Measurements from ENCODE around the gene KCNJ6. TPM values are rescaled to one million over a fixed set of nuclear protein-coding genes. Genes with fewer than 3 reads are reported as not detected.

The KCNJ6 gene, protein sequence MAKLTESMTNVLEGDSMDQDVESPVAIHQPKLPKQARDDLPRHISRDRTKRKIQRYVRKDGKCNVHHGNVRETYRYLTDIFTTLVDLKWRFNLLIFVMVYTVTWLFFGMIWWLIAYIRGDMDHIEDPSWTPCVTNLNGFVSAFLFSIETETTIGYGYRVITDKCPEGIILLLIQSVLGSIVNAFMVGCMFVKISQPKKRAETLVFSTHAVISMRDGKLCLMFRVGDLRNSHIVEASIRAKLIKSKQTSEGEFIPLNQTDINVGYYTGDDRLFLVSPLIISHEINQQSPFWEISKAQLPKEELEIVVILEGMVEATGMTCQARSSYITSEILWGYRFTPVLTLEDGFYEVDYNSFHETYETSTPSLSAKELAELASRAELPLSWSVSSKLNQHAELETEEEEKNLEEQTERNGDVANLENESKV
- not detected for total RNA-seq
- not detected for polyA plus RNA-seq
- 0 to 0.08 (median 0) reads per million in 6 experiments for total RNA-seq

- Mint-ChIP-seq H3K4me3 (peak within 1 kb of the TSS in 3 of 10 donors; percentile 27 to 51 (median 40)), H3K9me3 (peaks cover 0 to 10% (median 2%) of the 10 kb centered on the region in 9 donors), H3K4me1 (peaks cover 6 to 14% (median 10%) of the 10 kb centered on the region in 4 donors), H3K27ac (peak within 1 kb of the TSS in 1 of 10 donors; percentile 70), H3K27me3 (peaks cover 46 to 94% (median 61%) of the 10 kb centered on the region in 5 donors), H3K36me3 (peaks cover 0 to 16% (median 6%) of the 10 kb centered on the region in 3 donors)
- POLR2A ChIA-PET, result no interaction called here
- ATAC-seq, result no peak
- DNase-seq, result no peak
Measured at GRCh38 chr21:37916310-37917051, at the start of gene KCNJ6. KCNJ6 (minus strand) TSS chr21:37916457; CDS start chr21:37840682, 75,775 bp downstream.

- DNase-seq (no peak), ATAC-seq (no peak)
- H3K36me3 Mint-ChIP-seq, result no peaks in the 10 kb centered on the region
- H3K4me1 Mint-ChIP-seq, result no peaks in the 10 kb centered on the region
- no peak overlapping the region for H3K27ac Mint-ChIP-seq
- H3K9me3 Mint-ChIP-seq, result no peaks in the 10 kb centered on the region
- H3K4me3 Mint-ChIP-seq, result no peak overlapping the region
- H3K27me3 Mint-ChIP-seq, result peaks cover 2 to 9% (median 7%) of the 10 kb centered on the region in 5 donors
- POLR2A ChIA-PET, result no interaction called here
Measured at GRCh38 chr21:37965088-37965805, 49.0 kb upstream of the KCNJ6 start.

- ATAC-seq (no peak), DNase-seq (no peak)
- POLR2A ChIA-PET, result no interaction called here
Measured at GRCh38 chr21:37958537-37958936, 42.3 kb upstream of the KCNJ6 start.

DNA sequence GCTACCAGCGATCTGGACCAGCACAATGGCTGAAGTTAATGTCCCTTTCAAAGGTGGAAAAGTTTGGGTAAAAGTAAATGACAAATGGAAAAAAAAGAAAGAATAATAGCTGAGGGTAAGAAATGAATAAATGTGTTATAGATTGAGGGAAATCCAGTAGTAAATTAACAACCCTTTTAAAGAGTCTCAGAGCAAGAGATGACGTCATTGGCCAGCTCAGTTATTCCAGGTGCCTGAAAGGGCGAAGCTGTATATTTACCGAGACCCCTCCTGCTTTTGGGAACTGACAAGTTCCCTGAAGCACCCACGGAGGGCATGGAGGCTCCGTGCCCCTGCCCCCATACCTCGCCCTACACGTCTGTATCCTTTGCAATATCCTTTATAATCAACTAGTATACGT, 40.5 kb upstream of the KCNJ6 start:
- Mint-ChIP-seq H3K4me3 (no peak overlapping the region), H3K27me3 (peaks cover 6 to 50% (median 22%) of the 10 kb centered on the region in 5 donors), H3K36me3 (no peaks in the 10 kb centered on the region), H3K27ac (no peak overlapping the region), H3K4me1 (no peaks in the 10 kb centered on the region), H3K9me3 (peaks cover 0 to 2% (median 0%) of the 10 kb centered on the region in 9 donors)
- POLR2A ChIA-PET, result no interaction called here
- DNase-seq (no peak), ATAC-seq (no peak)

More at GRCh38 chr21:37958537-37958936, 42.3 kb upstream of the KCNJ6 start:
- no peak overlapping the region for H3K4me3 Mint-ChIP-seq
- peaks cover 0 to 2% (median 0%) of the 10 kb centered on the region in 9 donors for H3K9me3 Mint-ChIP-seq
- no peak overlapping the region for H3K27ac Mint-ChIP-seq
- peaks cover 9 to 49% (median 24%) of the 10 kb centered on the region in 5 donors for H3K27me3 Mint-ChIP-seq
- H3K36me3 Mint-ChIP-seq, result no peaks in the 10 kb centered on the region
- no peaks in the 10 kb centered on the region for H3K4me1 Mint-ChIP-seq

GRCh38 chr21:37945036-37945435, 28.8 kb upstream of the KCNJ6 start:
- H3K4me1 Mint-ChIP-seq, result no peaks in the 10 kb centered on the region
- DNase-seq (no peak), ATAC-seq (no peak)
- H3K4me3 Mint-ChIP-seq, result no peak overlapping the region
- POLR2A ChIA-PET, result no interaction called here
- peaks cover 0 to 13% (median 2%) of the 10 kb centered on the region in 5 donors for H3K27me3 Mint-ChIP-seq
- no peaks in the 10 kb centered on the region for H3K36me3 Mint-ChIP-seq
- H3K9me3 Mint-ChIP-seq, result peaks cover 0 to 7% (median 3%) of the 10 kb centered on the region in 9 donors
- no peak overlapping the region for H3K27ac Mint-ChIP-seq

DNA sequence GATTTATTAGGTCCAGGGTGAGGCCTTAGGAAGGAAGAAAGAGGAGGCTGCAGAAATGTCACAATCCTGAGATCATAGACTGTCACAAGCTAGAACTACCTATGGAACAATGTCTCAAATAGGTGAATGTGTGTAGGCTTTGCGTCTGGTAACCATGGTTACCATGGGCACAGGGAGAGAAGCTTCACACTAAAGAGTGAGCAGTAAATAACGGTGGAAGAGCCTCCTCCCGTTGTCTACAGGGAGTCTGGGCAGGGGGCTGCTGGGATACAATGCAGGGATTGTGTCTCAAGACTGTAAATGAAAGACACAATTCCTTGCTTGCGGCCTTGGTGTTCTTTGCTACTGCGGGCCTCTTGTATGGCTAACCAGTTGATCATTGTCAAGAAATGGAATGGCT, 28.2 kb upstream of the KCNJ6 start:
- no peaks in the 10 kb centered on the region for H3K4me1 Mint-ChIP-seq
- peaks cover 0 to 13% (median 6%) of the 10 kb centered on the region in 9 donors for H3K9me3 Mint-ChIP-seq
- POLR2A ChIA-PET, result no interaction called here
- DNase-seq, result no peak
- ATAC-seq, result no peak
- no peak overlapping the region for H3K27ac Mint-ChIP-seq
- peaks cover 0 to 13% (median 2%) of the 10 kb centered on the region in 5 donors for H3K27me3 Mint-ChIP-seq
- no peak overlapping the region for H3K4me3 Mint-ChIP-seq
- H3K36me3 Mint-ChIP-seq, result peaks cover 0 to 5% (median 0%) of the 10 kb centered on the region in 3 donors

GRCh38 chr21:37940691-37941090, 24.4 kb upstream of the KCNJ6 start:
- H3K9me3 Mint-ChIP-seq, result peaks cover 0 to 25% (median 10%) of the 10 kb centered on the region in 9 donors
- DNase-seq (no peak), ATAC-seq (no peak)
- POLR2A ChIA-PET, result no interaction called here
- H3K36me3 Mint-ChIP-seq, result peaks cover 0 to 6% (median 0%) of the 10 kb centered on the region in 3 donors
- no peaks in the 10 kb centered on the region for H3K4me1 Mint-ChIP-seq
- H3K27me3 Mint-ChIP-seq, result peaks cover 0 to 15% (median 4%) of the 10 kb centered on the region in 5 donors
- H3K27ac Mint-ChIP-seq, result no peak overlapping the region
- no peak overlapping the region for H3K4me3 Mint-ChIP-seq

- peaks cover 0 to 25% (median 11%) of the 10 kb centered on the region in 9 donors for H3K9me3 Mint-ChIP-seq
- no peak for ATAC-seq
- H3K36me3 Mint-ChIP-seq, result peaks cover 0 to 6% (median 0%) of the 10 kb centered on the region in 3 donors
- no peak overlapping the region for H3K27ac Mint-ChIP-seq
- no peaks in the 10 kb centered on the region for H3K4me1 Mint-ChIP-seq
- POLR2A ChIA-PET, result no interaction called here
- peaks cover 0 to 17% (median 5%) of the 10 kb centered on the region in 5 donors for H3K27me3 Mint-ChIP-seq
- no peak overlapping the region for H3K4me3 Mint-ChIP-seq
- DNase-seq, result no peak
Measured at GRCh38 chr21:37939838-37940237, 23.6 kb upstream of the KCNJ6 start.

DNA sequence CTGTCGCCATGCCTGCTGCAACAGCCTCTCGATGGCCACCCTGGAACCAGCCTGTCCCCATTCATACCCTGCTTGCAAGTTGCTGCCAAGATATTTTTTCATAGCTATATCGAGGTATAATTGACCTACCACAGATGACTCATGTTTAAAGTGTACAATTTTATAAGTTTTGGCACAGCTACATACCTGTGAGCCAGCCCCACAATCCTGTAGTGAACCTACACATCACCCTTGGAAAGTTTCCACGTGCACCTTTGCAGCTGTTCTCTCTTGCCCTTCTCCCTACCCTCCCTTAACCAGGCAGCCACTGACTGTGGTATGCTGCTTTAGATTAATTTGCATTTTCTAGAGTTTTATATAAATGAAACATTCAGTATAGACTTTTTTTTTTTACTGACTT, 23.0 kb upstream of the KCNJ6 start:
- peaks cover 0 to 10% (median 0%) of the 10 kb centered on the region in 3 donors for H3K36me3 Mint-ChIP-seq
- ATAC-seq (no peak), DNase-seq (no peak)
- no peaks in the 10 kb centered on the region for H3K4me1 Mint-ChIP-seq
- POLR2A ChIA-PET, result no interaction called here
- peaks cover 0 to 30% (median 13%) of the 10 kb centered on the region in 9 donors for H3K9me3 Mint-ChIP-seq
- H3K27me3 Mint-ChIP-seq, result peaks cover 2 to 16% (median 5%) of the 10 kb centered on the region in 5 donors
- no peak overlapping the region for H3K27ac Mint-ChIP-seq
- H3K4me3 Mint-ChIP-seq, result no peak overlapping the region

DNA sequence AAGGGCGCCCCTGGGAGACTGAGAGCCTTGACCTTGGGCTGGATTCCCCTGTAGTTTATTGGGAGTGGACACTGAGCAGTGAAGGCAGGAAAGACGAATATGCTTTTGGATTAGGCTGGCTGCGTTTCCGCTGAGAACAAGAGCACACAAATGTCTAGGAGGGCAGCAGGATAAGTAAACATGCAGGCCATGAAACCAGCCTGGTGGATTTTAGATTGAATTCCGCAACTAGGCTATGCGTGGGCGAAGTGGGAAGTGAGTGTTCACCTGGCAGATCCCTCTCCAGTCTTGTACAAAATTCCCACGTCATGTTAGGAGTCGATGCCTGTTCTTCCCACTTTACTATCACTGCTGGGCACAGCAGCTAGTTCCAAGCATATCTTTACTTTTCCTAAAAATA, 21.4 kb upstream of the KCNJ6 start:
- Mint-ChIP-seq H3K27me3 (peaks cover 2 to 11% (median 5%) of the 10 kb centered on the region in 5 donors), H3K27ac (no peak overlapping the region), H3K4me1 (no peaks in the 10 kb centered on the region), H3K36me3 (peaks cover 0 to 16% (median 0%) of the 10 kb centered on the region in 3 donors), H3K4me3 (no peak overlapping the region), H3K9me3 (peaks cover 1 to 42% (median 16%) of the 10 kb centered on the region in 9 donors)
- ATAC-seq, result no peak
- POLR2A ChIA-PET, result no interaction called here
- no peak for DNase-seq

DNA sequence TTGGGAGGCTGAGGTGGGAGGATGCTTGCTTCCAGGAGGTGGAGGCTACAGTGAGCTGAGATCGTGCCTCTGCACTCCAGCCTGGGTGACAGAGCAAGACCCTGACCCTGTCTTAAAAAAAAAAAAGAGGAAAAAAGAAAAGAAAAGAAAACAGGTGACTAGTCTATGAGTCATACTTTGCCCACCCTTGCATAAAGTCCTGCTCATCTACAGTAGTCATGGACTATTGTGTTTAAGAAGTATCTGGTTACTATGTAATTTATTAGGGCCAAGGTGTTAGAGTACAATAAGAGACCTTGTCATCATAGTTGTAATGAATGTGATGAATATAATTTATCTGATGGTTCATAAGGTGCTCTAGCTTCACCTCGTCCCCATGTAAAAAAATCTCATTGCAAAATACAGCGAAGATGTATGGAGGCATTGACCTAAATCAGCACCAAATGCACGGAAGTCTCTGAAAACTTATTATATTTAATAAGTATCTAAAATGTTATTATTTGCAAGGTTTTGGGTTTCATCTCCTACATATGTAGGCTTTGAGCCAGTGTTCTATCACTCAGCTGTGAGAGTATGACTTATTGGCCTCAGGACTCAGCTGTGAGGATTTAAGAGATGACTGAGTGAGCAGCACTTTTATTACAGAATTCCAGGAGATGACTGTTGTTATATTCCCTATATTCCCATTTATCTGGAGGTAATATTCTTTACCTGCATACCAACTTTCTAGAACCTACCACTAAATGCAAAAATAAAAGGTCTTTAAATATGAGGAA, 19.9 kb upstream of the KCNJ6 start:
- no peak for ATAC-seq
- Mint-ChIP-seq H3K4me3 (no peak overlapping the region), H3K4me1 (no peaks in the 10 kb centered on the region), H3K9me3 (peaks cover 1 to 49% (median 24%) of the 10 kb centered on the region in 9 donors), H3K27ac (peak overlapping the region in 1 of 10 donors; percentile 68), H3K36me3 (peaks cover 0 to 16% (median 0%) of the 10 kb centered on the region in 3 donors), H3K27me3 (peaks cover 2 to 11% (median 5%) of the 10 kb centered on the region in 5 donors)
- no peak for DNase-seq
- POLR2A ChIA-PET, result no interaction called here

- ATAC-seq (no peak), DNase-seq (no peak)
- no peak overlapping the region for H3K4me3 Mint-ChIP-seq
- H3K27ac Mint-ChIP-seq, result no peak overlapping the region
- peaks cover 0 to 10% (median 0%) of the 10 kb centered on the region in 3 donors for H3K36me3 Mint-ChIP-seq
- peaks cover 0 to 28% (median 15%) of the 10 kb centered on the region in 9 donors for H3K9me3 Mint-ChIP-seq
- POLR2A ChIA-PET, result no interaction called here
- H3K4me1 Mint-ChIP-seq, result no peaks in the 10 kb centered on the region
- peaks cover 8 to 14% (median 10%) of the 10 kb centered on the region in 5 donors for H3K27me3 Mint-ChIP-seq
Measured at GRCh38 chr21:37932936-37933335, 16.7 kb upstream of the KCNJ6 start.
